ENCODE data around the gene LARGE2. TPM values are rescaled to one million over a fixed set of nuclear protein-coding genes. Genes with fewer than 3 reads are reported as not detected.

LARGE2 gene
- polyA plus RNA-seq, 1 donor from 2014 or later, result not detected

DNA sequence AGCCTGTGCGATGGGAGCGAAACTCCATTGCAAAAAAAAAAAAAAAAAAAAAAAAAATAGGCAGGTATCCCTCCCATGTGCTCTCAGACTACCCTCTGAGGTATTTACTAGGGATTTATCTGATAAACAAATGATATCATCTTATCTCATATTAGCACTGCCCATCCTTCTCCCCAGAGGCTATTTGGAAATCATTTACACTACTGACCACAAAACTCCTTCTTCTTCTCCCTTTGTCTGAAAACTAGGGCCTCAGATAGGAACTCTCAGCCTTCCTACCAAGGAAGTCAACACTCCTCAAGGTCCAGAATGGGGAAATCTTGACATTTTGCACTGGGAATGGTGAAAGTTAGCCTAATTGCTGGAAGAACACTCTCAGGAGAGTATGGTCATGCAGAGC is 46.4 kb downstream of the LARGE2 start:
- peaks cover 3% of the 10 kb centered on the region for H3K36me3 ChIP-seq (ENCODE audit: insufficient read depth, low read length)
- H3K9me2 ChIP-seq (ENCODE audit: insufficient read depth, low read length), result no peaks in the 10 kb centered on the region
- no peak overlapping the region for H3K4me3 ChIP-seq (ENCODE audit: low read length)

GRCh38 chr11:45973601-45974000 is 51.1 kb downstream of the LARGE2 start:
- Histone ChIP-seq H3K36me3 (ENCODE audit: insufficient read depth, low read length) (no peaks in the 10 kb centered on the region), H4K20me1 (ENCODE audit: insufficient read depth) (no peaks in the 10 kb centered on the region), H3F3A (ENCODE audit: insufficient read depth, low read length, poor library complexity, severe bottlenecking) (no peaks in the 10 kb centered on the region), H3K27ac (ENCODE audit: low read length) (no peak overlapping the region), H3K27me3 (ENCODE audit: insufficient read depth, low read depth, low read length) (no peaks in the 10 kb centered on the region), H3K9me3 (ENCODE audit: low read length) (no peaks in the 10 kb centered on the region), H3K9me2 (ENCODE audit: insufficient read depth, low read length) (no peaks in the 10 kb centered on the region), H3K4me2 (ENCODE audit: low read length) (no peak overlapping the region), H3K9ac (ENCODE audit: low read length) (no peak overlapping the region), H3K79me2 (replicated peaks; ENCODE audit: insufficient read depth, low read length) (no peaks in the 10 kb centered on the region), H3K4me3 (ENCODE audit: low read length) (no peak overlapping the region), H2AFZ (ENCODE audit: low read depth, low read length) (no peak overlapping the region)
- TF ChIP-seq SMC3 (conservative IDR thresholded peaks at IDR 0.05; ENCODE audit: poor library complexity) (no peak), EZH2 (IDR thresholded peaks at IDR 0.05; ENCODE audit: borderline replicate concordance, insufficient read depth, low read length, poor library complexity, severe bottlenecking) (no peak), POLR2AphosphoS5 (IDR thresholded peaks at IDR 0.05) (no peak), CTCF (IDR thresholded peaks at IDR 0.05; ENCODE audit: poor library complexity, severe bottlenecking) (no peak), REST (IDR thresholded peaks at IDR 0.05; ENCODE audit: borderline replicate concordance) (no peak), RAD21 (conservative IDR thresholded peaks at IDR 0.05) (no peak)

More for the DNA sequence above, 46.4 kb downstream of the LARGE2 start:
- H3K79me2 ChIP-seq (replicated peaks; ENCODE audit: insufficient read depth, low read length), result no peaks in the 10 kb centered on the region
- H3K9me3 ChIP-seq (ENCODE audit: low read length), result no peaks in the 10 kb centered on the region
- H3K27me3 ChIP-seq (ENCODE audit: insufficient read depth, low read depth, low read length), result no peaks in the 10 kb centered on the region
- TF ChIP-seq CTCF (IDR thresholded peaks at IDR 0.05; ENCODE audit: poor library complexity, severe bottlenecking) (no peak), RAD21 (conservative IDR thresholded peaks at IDR 0.05) (no peak), REST (IDR thresholded peaks at IDR 0.05; ENCODE audit: borderline replicate concordance) (no peak), MXI1 (conservative IDR thresholded peaks at IDR 0.05; ENCODE audit: poor library complexity, severe bottlenecking) (no peak), EP300 (conservative IDR thresholded peaks at IDR 0.05; ENCODE audit: poor library complexity, severe bottlenecking) (no peak), SMC3 (conservative IDR thresholded peaks at IDR 0.05; ENCODE audit: poor library complexity) (no peak), EZH2 (IDR thresholded peaks at IDR 0.05; ENCODE audit: borderline replicate concordance, insufficient read depth, low read length, poor library complexity, severe bottlenecking) (no peak), POLR2AphosphoS5 (IDR thresholded peaks at IDR 0.05) (no peak), TAF1 (IDR thresholded peaks at IDR 0.05; ENCODE audit: low read depth) (no peak)
- no peaks in the 10 kb centered on the region for H4K20me1 ChIP-seq (ENCODE audit: insufficient read depth)
- no peak overlapping the region for H3K4me2 ChIP-seq (ENCODE audit: low read length)
- H3F3A ChIP-seq (ENCODE audit: insufficient read depth, low read length, poor library complexity, severe bottlenecking), result no peaks in the 10 kb centered on the region
- H2AFZ ChIP-seq (ENCODE audit: low read depth, low read length), result no peak overlapping the region
- H3K27ac ChIP-seq (ENCODE audit: low read length), result no peak overlapping the region
- no peak overlapping the region for H3K9ac ChIP-seq (ENCODE audit: low read length)

Measured in neural cell (in vitro differentiated cells).